22Rv1 (cell line): ENCODE results near the gene ASTN2.

Source experiments
- H3K27ac ChIP-seq: fragments of 450-650 bp; 2 replicates; pipeline ENCODE4 v1.5.1; 2017
- ZFX ChIP-seq: fragments of 450-650 bp; IDR thresholded peaks from 2 replicates; pipeline ENCODE4 v1.6.1; 2017; ENCODE audit warnings: antibody characterized with exemption, borderline replicate concordance
- TF ChIP-seq, protein P1 (sequence below): fragments of 450-650 bp; IDR thresholded peaks from 2 replicates; pipeline ENCODE4 v1.5.1; 2017; ENCODE audit warnings: mild to moderate bottlenecking

Gene ASTN2

DNA sequence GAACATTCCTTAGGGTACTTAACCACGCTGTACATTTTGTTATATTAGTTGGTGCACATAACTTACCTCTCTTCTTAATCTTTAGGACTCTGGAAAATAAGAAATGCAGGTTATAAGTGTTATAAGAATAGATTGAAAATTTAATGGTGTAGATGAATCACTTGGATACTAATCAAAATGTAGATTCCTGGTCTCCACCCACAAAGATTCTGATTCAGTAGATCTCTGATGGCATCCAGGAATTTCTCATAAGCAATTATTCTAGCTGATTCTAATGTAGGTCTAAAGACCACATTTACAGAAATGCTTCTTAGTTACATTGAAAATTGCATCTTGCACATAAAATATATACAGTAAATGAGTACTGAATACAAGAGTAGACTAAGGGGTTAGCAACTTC, 38.9 kb upstream of the ASTN2 start:
- H3K27ac ChIP-seq: no peak overlapping the region
- TF ChIP-seq, protein P1, sequence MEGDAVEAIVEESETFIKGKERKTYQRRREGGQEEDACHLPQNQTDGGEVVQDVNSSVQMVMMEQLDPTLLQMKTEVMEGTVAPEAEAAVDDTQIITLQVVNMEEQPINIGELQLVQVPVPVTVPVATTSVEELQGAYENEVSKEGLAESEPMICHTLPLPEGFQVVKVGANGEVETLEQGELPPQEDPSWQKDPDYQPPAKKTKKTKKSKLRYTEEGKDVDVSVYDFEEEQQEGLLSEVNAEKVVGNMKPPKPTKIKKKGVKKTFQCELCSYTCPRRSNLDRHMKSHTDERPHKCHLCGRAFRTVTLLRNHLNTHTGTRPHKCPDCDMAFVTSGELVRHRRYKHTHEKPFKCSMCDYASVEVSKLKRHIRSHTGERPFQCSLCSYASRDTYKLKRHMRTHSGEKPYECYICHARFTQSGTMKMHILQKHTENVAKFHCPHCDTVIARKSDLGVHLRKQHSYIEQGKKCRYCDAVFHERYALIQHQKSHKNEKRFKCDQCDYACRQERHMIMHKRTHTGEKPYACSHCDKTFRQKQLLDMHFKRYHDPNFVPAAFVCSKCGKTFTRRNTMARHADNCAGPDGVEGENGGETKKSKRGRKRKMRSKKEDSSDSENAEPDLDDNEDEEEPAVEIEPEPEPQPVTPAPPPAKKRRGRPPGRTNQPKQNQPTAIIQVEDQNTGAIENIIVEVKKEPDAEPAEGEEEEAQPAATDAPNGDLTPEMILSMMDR: no peak
- TF ChIP-seq ZFX: no peak

DNA sequence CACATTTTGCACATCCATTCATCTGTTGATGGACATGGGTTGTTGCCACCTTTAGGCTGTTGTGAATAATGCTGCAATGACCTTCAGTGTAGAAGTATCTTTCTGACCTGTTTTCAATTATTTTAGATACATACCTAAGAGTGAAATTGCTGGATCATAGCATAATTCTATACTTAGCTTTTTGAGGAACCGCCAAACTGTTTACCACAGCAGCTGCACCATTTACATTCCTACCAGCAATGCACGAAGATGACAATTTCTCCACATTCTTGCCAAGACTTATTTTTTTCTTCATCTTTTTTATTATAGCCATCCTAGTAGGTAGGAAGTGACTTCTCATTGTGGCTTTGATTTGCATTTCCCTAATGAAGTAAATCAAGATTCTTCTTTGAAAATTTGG, 36.5 kb upstream of the ASTN2 start:
- no peak overlapping the region for H3K27ac ChIP-seq
- TF ChIP-seq, protein P1: no peak
- TF ChIP-seq ZFX: no peak

DNA sequence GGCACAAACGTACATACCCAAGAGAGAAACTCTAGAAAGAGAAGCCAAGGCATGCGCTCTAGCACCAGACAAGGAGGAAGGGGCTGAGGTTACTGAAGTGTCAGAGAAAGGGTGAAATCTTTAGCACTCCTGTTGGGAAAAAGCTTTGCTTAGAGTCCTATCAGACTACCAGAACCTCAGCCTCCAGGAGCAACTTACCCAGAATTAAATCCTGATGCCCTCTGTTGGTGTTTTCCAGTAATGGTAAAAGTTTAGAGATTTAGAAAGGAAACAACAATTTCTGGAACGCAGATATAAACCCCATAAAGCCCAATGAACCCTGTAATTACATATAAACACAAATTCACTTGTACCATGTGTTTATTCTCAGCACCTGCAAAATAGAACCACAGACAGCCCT, 33.2 kb upstream of the ASTN2 start:
- TF ChIP-seq ZFX: no peak
- TF ChIP-seq, protein P1: no peak
- no peak overlapping the region for H3K27ac ChIP-seq

DNA sequence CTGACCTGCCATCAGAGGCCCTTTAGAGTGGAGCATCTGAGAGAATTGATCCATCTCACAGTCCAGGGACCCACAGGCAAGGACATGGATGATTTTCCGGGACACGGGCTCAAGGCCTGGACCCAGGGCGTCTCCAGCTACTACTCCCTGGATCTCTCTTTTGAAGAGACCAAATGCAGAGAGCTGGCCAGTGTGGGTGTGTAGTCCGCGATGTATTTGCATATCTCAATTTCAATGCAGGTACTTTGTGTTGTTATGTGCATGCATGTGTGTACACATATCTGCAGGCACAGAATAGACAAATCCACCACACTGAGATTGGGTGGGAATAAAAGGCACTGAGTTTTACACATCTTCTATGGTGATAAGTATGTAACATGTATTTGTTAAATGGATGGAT, 30.8 kb upstream of the ASTN2 start:
- TF ChIP-seq, protein P1: no peak
- no peak for TF ChIP-seq ZFX

DNA sequence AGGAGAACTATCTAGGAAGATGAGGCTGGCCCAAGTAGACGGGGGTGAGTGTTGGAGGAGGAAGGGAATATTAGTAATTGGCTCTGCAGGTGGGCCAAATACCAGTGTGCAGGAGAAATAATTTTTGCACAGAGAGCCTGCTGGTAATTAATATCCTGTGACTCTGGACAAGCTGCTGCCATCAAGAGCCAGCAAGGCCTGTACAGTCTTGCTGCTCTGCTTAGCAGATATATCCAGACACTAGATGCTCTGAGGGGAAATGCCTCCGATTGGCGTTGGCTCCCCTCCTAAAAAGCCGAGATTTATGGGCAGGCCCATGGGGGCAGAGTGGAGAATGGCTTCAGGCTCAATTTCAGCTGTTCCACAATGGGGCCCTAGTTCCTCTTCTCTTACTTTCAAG, 29.6 kb upstream of the ASTN2 start:
- TF ChIP-seq, protein P1: no peak
- no peak for TF ChIP-seq ZFX
- no peak overlapping the region for H3K27ac ChIP-seq

More for the DNA sequence above, 30.8 kb upstream of the ASTN2 start:
- no peak overlapping the region for H3K27ac ChIP-seq

DNA sequence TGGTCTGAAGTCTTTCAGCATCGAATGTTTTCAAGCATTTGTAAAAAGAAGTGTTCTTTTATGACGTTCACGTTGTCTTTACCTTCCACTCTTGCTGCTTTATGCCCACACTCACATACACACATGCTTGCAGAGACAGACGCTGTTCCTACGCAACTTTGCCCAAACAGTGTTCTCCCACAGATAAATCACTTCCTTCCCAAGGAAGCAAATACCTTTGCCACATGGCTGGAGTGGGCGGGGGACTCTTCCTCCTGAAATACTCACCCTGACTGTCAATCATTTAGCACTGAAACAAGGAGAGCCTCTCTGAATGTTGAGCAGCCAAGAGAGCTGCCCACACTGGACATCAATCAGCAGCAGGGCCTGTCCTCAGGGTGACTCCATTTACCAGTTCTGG, 22.4 kb upstream of the ASTN2 start:
- H3K27ac ChIP-seq: no peak overlapping the region
- no peak for TF ChIP-seq ZFX
- TF ChIP-seq, protein P1: no peak

DNA sequence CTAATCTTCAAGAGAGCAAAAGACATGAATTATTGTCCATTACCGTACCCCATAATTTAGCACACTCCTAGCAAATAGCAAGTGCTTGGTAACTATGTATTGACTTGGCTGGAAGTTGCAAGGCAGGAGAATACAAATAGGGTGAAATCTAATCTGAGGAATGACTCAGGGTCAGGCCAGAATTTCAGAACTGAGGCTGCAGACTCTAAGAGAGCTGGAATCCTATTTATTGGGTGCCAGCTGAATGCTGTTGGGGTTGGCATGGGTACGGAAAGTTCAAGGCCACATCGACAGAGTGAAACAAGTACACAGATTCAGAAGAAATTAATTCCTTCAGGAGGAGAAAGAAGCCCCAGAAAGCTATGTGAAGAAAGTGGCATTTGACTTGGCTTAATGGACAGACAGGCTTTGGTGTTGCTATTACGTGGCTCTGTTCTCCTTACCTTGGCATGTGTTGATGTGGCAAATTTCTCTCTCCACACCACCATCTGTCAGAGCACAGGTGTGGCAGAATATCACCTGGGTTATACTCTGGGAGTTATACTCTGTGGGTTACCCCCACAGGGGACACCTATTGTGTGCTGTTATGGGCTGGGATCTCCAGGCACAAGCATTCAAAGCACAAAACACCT, 20.9 kb upstream of the ASTN2 start:
- no peak overlapping the region for H3K27ac ChIP-seq
- no peak for TF ChIP-seq ZFX
- TF ChIP-seq, protein P1: no peak
